ENCODE results near the gene ITGA11.

- TF ChIP-seq SMC3 (IDR thresholded peaks at IDR 0.05; ENCODE audit: low read depth, low read length) (no peak), POLR2A (IDR thresholded peaks at IDR 0.05; ENCODE audit: low read depth, low read length) (no peak), CTCF (conservative IDR thresholded peaks at IDR 0.05; ENCODE audit: low read depth, low read length) (no peak), RAD21 (IDR thresholded peaks at IDR 0.05; ENCODE audit: low read length) (no peak), USF2 (IDR thresholded peaks at IDR 0.05; ENCODE audit: low read depth, low read length) (no peak), MXI1 (IDR thresholded peaks at IDR 0.05; ENCODE audit: borderline replicate concordance, low read depth, low read length) (no peak), CEBPB (IDR thresholded peaks at IDR 0.05; ENCODE audit: low read depth, low read length) (no peak), MAFK (IDR thresholded peaks at IDR 0.05; ENCODE audit: low read depth, low read length) (no peak), NFE2L2 (IDR thresholded peaks at IDR 0.05; ENCODE audit: low read depth, low read length) (no peak), RFX5 (IDR thresholded peaks at IDR 0.05; ENCODE audit: low read depth, low read length) (no peak), FOS (IDR thresholded peaks at IDR 0.05; ENCODE audit: low read depth, low read length) (no peak), RCOR1 (IDR thresholded peaks at IDR 0.05; ENCODE audit: insufficient replicate concordance, low read length) (no peak)
Observed at GRCh38 chr15:68369931-68370767, 61.8 kb downstream of the ITGA11 start.

Data from IMR-90 (cell line).